ENCODE data around the gene MRPL4. TPM values are rescaled to one million over a fixed set of nuclear protein-coding genes. Genes with fewer than 3 reads are reported as not detected.

MRPL4 gene
- total and polyA plus RNA-seq, 10 of the 15 experiments (the other 5 are each of a cell fraction or from before 2014, with no cell fraction given) = 0.79 to 221 (median 112) TPM

DNA sequence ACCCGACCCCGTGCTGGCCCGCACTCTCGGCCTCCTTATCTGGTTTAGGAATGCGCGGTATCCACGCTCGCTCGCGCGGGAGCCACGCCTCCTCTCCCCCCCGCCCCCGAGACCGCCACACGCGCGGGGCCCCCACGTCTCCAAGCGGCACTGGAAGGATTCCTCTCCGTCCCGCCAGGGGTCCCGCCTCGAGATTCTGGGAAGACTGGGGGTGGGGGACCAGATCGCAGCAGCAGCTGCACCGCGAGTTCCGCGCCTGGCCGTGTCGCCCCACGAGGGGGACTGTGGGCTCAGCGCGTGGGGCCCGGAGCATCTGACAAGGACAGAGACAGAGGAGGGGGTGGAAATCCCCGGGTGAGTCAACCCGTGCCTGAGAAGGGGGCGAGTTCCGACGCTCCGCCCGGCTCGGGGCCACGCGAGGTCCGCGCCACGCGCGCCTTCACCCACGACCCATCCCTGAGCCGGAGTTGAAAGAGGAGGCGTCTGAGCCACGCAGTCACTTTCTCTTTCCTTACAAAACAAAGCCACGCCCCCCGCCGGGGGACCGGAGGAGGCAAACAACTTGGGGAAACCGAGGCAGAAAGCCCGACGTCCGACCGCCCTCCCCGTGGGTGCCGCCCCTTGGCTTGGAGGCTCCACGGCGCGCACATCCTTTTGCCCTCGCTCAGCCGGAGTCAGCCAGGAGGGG, 21.7 kb upstream of the MRPL4 start (continued):
- TF ChIP-seq EP300 (IDR thresholded peaks at IDR 0.05; ENCODE audit: borderline replicate concordance in 1 of 2, control insufficient read depth in 1 of 2, low read depth in 2 of 2, low read length in 2 of 2) (peak in 1 of 2 experiments; percentile 51; a peak in 2 of 4 replicates), BHLHE40 (IDR thresholded peaks at IDR 0.05; ENCODE audit: borderline replicate concordance in 1 of 2, low read depth in 2 of 2, low read length in 1 of 2) (peak; percentile 51 to 75; a peak in 3 of 4 replicates), NFXL1 (IDR thresholded peaks at IDR 0.05; ENCODE audit: borderline replicate concordance) (no peak), TAF1 (IDR thresholded peaks at IDR 0.05; ENCODE audit: borderline replicate concordance, low read depth, low read length) (peak; percentile 55), SUPT20H (IDR thresholded peaks at IDR 0.05; ENCODE audit: borderline replicate concordance, control insufficient read depth, low read depth, low read length) (no peak), FOXM1 (IDR thresholded peaks at IDR 0.05; ENCODE audit: low read depth, low read length) (no peak), KDM1A (IDR thresholded peaks at IDR 0.05; ENCODE audit: borderline replicate concordance) (no peak), SMC3 (IDR thresholded peaks at IDR 0.05; ENCODE audit: borderline replicate concordance, low read length) (peak; percentile 1; the same call in 1 of the 2 replicates), EGR1 (IDR thresholded peaks at IDR 0.05; ENCODE audit: borderline replicate concordance in 1 of 2, low read depth in 2 of 2, low read length in 2 of 2) (peak in 1 of 2 experiments; percentile 65; a peak in 1 of 3 replicates), BRCA1 (IDR thresholded peaks at IDR 0.05; ENCODE audit: low read depth, low read length) (no peak), RFX5 (IDR thresholded peaks at IDR 0.05; ENCODE audit: low read depth, low read length) (no peak), CBFB (IDR thresholded peaks at IDR 0.05; ENCODE audit: low read depth) (no peak), KAT2A (conservative IDR thresholded peaks at IDR 0.05; ENCODE audit: control insufficient read depth, low read depth, low read length) (no peak), CBX3 (IDR thresholded peaks at IDR 0.05; ENCODE audit: borderline replicate concordance, low read depth) (no peak), TCF3 (IDR thresholded peaks at IDR 0.05; ENCODE audit: borderline replicate concordance, insufficient read depth, low read depth, low read length) (0 out of 2 replicates have a peak, but pooled peaks have one; percentile 6), MYB (IDR thresholded peaks at IDR 0.05; ENCODE audit: borderline replicate concordance, low read depth, low read length) (no peak)
- TF ChIP-seq, protein P1, sequence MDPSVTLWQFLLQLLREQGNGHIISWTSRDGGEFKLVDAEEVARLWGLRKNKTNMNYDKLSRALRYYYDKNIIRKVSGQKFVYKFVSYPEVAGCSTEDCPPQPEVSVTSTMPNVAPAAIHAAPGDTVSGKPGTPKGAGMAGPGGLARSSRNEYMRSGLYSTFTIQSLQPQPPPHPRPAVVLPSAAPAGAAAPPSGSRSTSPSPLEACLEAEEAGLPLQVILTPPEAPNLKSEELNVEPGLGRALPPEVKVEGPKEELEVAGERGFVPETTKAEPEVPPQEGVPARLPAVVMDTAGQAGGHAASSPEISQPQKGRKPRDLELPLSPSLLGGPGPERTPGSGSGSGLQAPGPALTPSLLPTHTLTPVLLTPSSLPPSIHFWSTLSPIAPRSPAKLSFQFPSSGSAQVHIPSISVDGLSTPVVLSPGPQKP (IDR thresholded peaks at IDR 0.05; ENCODE audit: low read depth, low read length) = no peak
- TF ChIP-seq, protein P2, sequence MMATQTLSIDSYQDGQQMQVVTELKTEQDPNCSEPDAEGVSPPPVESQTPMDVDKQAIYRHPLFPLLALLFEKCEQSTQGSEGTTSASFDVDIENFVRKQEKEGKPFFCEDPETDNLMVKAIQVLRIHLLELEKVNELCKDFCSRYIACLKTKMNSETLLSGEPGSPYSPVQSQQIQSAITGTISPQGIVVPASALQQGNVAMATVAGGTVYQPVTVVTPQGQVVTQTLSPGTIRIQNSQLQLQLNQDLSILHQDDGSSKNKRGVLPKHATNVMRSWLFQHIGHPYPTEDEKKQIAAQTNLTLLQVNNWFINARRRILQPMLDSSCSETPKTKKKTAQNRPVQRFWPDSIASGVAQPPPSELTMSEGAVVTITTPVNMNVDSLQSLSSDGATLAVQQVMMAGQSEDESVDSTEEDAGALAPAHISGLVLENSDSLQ (IDR thresholded peaks at IDR 0.05) = peak; percentile 21; the same call in 1 of the 2 replicates
- TF ChIP-seq, protein P3, sequence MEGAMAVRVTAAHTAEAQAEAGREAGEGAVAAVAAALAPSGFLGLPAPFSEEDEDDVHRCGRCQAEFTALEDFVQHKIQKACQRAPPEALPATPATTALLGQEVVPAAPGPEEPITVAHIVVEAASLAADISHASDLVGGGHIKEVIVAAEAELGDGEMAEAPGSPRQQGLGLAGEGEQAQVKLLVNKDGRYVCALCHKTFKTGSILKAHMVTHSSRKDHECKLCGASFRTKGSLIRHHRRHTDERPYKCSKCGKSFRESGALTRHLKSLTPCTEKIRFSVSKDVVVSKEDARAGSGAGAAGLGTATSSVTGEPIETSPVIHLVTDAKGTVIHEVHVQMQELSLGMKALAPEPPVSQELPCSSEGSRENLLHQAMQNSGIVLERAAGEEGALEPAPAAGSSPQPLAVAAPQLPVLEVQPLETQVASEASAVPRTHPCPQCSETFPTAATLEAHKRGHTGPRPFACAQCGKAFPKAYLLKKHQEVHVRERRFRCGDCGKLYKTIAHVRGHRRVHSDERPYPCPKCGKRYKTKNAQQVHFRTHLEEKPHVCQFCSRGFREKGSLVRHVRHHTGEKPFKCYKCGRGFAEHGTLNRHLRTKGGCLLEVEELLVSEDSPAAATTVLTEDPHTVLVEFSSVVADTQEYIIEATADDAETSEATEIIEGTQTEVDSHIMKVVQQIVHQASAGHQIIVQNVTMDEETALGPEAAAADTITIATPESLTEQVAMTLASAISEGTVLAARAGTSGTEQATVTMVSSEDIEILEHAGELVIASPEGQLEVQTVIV (IDR thresholded peaks at IDR 0.05; ENCODE audit: borderline replicate concordance, partially characterized antibody) = no peak
- TF ChIP-seq, protein P4, sequence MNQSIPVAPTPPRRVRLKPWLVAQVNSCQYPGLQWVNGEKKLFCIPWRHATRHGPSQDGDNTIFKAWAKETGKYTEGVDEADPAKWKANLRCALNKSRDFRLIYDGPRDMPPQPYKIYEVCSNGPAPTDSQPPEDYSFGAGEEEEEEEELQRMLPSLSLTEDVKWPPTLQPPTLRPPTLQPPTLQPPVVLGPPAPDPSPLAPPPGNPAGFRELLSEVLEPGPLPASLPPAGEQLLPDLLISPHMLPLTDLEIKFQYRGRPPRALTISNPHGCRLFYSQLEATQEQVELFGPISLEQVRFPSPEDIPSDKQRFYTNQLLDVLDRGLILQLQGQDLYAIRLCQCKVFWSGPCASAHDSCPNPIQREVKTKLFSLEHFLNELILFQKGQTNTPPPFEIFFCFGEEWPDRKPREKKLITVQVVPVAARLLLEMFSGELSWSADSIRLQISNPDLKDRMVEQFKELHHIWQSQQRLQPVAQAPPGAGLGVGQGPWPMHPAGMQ (IDR thresholded peaks at IDR 0.05; ENCODE audit: borderline replicate concordance) = no peak
- TF ChIP-seq, protein P5, sequence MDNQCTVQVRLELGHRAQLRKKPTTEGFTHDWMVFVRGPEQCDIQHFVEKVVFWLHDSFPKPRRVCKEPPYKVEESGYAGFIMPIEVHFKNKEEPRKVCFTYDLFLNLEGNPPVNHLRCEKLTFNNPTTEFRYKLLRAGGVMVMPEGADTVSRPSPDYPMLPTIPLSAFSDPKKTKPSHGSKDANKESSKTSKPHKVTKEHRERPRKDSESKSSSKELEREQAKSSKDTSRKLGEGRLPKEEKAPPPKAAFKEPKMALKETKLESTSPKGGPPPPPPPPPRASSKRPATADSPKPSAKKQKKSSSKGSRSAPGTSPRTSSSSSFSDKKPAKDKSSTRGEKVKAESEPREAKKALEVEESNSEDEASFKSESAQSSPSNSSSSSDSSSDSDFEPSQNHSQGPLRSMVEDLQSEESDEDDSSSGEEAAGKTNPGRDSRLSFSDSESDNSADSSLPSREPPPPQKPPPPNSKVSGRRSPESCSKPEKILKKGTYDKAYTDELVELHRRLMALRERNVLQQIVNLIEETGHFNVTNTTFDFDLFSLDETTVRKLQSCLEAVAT (IDR thresholded peaks at IDR 0.05) = peak; percentile 82

Measured in GM12878 (cell line).